Bronchial smooth muscle cell (primary cell): Measurements from ENCODE around the gene TNNT3. TPM values are rescaled to one million over a fixed set of nuclear protein-coding genes. Genes with fewer than 3 reads are reported as not detected.

Experiments used
- total RNA-seq: library from RNA; depleted of rRNA; stranded (reverse); fragments of >200 nt; gene quantifications from 2 replicates; pipeline ENCODE4 v1.2.1, GENCODE V29; 2014

TNNT3 gene
- total RNA-seq = 0.47 and 3.1 TPM in 2 replicates

DNA sequence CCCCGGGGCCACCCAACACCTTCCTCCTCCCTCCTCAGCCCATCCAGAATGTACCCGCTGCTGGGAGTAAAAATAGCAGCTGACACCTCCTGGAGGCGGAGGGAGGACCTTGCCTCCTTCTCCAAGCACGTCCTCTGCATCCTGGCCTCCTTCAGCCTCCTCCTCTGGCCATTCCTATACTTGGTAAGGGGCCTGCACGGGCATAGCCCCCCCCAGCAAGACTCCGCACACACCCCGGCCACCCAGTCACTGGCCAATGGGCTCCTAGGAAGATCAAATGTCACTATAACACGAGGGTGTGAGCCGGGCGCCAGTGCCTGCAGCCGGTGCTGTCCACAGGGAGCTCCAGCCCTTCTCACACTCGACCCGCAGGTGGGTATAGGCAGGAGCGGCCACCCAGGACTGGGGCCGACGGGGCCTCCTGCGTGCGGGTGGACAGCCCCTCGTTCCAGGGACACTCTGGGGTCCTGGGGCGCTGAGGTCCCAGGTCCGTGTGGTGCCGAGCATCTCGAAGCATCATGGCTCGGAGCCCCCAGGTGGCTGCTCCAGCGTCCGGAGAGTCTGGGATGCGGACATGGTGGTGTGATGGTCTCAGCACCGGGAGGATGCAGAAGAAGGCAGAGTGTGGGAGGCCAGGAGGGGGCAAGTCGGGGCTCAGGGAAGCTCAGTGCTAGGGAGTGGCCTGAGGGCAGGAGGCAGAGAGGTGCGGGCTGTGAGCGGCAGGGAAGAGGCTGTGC lies at the start of gene TNNT3:
Gene TNNT3 (plus strand): TSS at position 313 of the 737 bp plus-strand sequence. CDS start 3,172 bp downstream, outside the sequence.

DNA sequence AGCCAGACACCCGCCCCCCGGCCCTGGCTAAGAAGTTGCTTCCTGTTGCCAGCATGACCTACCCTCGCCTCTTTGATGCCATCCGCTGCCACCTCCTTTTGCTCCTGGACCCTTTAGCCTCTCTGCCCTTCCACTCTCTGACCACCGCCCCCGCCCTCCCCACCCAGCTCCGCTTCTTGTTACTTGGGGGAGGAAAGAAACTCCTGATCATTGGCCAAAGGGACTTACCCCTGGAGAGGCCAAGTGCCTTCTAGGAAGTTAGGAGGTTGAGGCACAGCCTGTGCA lies 27.7 kb upstream of the TNNT3 start, which contains the start of gene PRR33:
Gene PRR33 (minus strand): TSS at position 65 of the 285 bp plus-strand sequence. CDS start 1,311 bp downstream, outside the sequence.

DNA sequence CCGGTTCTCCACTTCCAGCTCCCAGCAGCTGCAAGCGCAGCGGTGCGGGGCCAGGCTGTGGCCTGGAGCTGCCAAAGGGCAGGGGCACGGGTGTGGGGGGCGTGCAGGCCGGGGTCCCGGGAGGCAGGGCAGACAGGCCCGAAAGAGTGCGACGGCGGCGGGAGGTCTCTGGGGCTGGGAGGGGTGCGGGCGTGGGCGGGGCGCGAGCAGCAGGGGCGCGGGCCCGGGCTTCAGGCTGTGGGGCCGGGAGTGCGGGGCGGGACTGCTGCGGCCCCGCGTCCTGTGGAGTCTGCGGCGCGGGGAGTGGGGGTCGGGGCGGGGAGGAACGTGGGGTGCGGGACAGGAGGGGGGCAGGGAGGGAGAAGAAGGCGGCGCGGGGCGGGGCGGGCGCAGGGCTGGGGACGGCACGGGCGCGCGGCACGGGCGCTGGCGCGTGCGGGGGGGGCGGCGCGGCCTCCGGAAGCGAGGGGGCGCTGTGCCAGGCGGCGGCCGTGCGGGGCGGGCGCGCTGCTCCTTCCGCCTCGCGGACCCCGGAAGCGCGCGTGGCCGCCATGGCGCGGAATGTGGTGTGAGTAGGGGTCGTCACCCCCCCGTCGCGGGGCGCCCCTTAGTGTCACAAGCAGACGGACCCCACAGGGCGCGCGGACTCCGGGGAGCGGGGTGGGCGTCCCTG lies 27.4 kb downstream of the TNNT3 start, which contains the start of gene MRPL23:
Gene MRPL23 (plus strand): TSS at position 521 of the 673 bp plus-strand sequence. CDS start 31 bp downstream, at position 552.

Other genes with a start within 250 kb of the TNNT3 start
- gene KRTAP5-6, start 222.5 kb upstream of the TNNT3 start, total RNA-seq = not detected in 2 replicates
- 1.1 and 2.2 TPM in 2 replicates for gene IFITM10, start 169.1 kb upstream of the TNNT3 start, total RNA-seq
- 226 and 354 TPM in 2 replicates for gene CTSD, start 155.8 kb upstream of the TNNT3 start, total RNA-seq
- gene SYT8, start 84.7 kb upstream of the TNNT3 start, total RNA-seq = not detected in 2 replicates
- gene TNNI2, start 80.7 kb upstream of the TNNT3 start, total RNA-seq = not detected in 2 replicates
- gene LSP1, start 66.6 kb upstream of the TNNT3 start, total RNA-seq = 6.0 and 75.5 TPM in 2 replicates
- gene PRR33, start 27.8 kb upstream of the TNNT3 start, total RNA-seq = not detected in 2 replicates
- 18.5 and 182 TPM in 2 replicates for gene MRPL23, start 27.6 kb downstream of the TNNT3 start, total RNA-seq
- 18.6 and 518 TPM in 2 replicates for gene H19, start 78.1 kb downstream of the TNNT3 start, total RNA-seq
- under 0.01 and 0.69 TPM in 2 replicates for gene IGF2, start 219.7 kb downstream of the TNNT3 start, total RNA-seq
- not detected in 2 replicates for gene INS, start 241.5 kb downstream of the TNNT3 start, total RNA-seq